ENCODE data around the gene SNAPC2. TPM values are rescaled to one million over a fixed set of nuclear protein-coding genes. Genes with fewer than 3 reads are reported as not detected.

SNAPC2 gene
- total RNA-seq, 2 experiments from 2014 or later: 9.9 to 10.9 TPM

DNA sequence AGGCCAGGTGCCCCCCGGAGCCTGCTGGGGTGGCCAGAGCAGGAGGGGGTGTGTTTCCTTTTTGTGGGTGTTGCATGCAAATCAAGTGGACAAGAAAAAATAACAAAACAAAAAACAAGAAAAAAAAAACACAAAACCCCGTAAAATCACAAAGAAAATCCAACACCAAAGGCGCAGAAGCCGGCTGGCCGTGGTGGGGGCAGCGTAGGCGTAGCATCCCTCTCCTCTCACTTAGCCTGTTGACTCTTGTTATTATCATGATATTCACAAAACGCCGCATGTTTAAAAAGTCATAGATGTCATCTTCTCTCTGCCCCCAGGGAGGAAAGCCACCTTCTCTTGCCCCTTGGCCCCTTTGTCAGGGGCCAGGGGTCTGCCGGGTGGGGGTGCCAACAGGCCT is 6.5 kb upstream of the SNAPC2 start:
- no peak for DNase-seq
- no peak overlapping the region for H3K4me3 Mint-ChIP-seq
- POLR2A ChIA-PET: interaction anchor here (1.0 kb wide), 1 partner anchor 10 kb away, joined by 3 read pairs; the partner anchor contains the start of gene MAP2K7

DNA sequence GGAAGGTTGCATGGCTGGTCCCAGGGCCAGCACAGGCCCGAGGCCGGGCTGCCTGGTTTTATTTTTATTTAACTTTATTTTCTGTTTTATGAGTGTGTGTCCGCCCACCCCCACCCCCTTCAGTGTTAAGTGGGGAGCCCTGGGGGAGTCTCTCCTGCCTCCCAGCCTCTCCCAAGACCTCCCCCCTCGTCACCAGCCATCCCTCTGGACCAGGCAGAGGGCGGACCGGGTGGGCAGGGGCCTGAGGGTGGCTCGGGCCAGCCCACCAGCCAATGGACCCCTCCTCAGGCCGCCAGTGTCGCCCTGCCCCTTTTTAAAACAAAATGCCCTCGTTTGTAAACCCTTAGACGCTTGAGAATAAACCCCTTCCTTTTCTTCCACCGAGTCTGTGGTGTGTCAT is 6.0 kb upstream of the SNAPC2 start:
- ChIA-PET CTCF (no interaction called here), POLR2A (interaction anchor here (7.7 kb wide), 1 partner anchor 10 kb away, joined by 116 read pairs; the partner anchor contains the start of gene MAP2K7)
- DNase-seq (peak in 1 of 14 experiments; percentile 36), ATAC-seq (ENCODE audit: poor library complexity) (no peak)
- Histone ChIP-seq H3K27me3 (ENCODE audit: control insufficient read depth in 1 of 2, insufficient read depth in 2 of 2, low read length in 2 of 2) (peaks cover 28 to 35% of the 10 kb centered on the region in 2 experiments), H3K36me3 (ENCODE audit: insufficient read depth, low read length) (peaks cover 35% of the 10 kb centered on the region), H3K9me3 (ENCODE audit: control insufficient read depth in 1 of 2, insufficient read depth in 1 of 2, low read length in 2 of 2) (peaks cover 0 to 9% of the 10 kb centered on the region in 2 experiments), H3K4me3 (ENCODE audit: low read length) (no peak overlapping the region), H3K4me1 (ENCODE audit: insufficient read depth, low read length) (peaks cover 36% of the 10 kb centered on the region), H3K27ac (ENCODE audit: low read depth in 1 of 2, low read length in 2 of 2) (no peak overlapping the region)
- intact Hi-C loops (cut with DNase I, micrococcal nuclease): no loop called here
- TF ChIP-seq, protein P1, sequence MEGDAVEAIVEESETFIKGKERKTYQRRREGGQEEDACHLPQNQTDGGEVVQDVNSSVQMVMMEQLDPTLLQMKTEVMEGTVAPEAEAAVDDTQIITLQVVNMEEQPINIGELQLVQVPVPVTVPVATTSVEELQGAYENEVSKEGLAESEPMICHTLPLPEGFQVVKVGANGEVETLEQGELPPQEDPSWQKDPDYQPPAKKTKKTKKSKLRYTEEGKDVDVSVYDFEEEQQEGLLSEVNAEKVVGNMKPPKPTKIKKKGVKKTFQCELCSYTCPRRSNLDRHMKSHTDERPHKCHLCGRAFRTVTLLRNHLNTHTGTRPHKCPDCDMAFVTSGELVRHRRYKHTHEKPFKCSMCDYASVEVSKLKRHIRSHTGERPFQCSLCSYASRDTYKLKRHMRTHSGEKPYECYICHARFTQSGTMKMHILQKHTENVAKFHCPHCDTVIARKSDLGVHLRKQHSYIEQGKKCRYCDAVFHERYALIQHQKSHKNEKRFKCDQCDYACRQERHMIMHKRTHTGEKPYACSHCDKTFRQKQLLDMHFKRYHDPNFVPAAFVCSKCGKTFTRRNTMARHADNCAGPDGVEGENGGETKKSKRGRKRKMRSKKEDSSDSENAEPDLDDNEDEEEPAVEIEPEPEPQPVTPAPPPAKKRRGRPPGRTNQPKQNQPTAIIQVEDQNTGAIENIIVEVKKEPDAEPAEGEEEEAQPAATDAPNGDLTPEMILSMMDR (IDR thresholded peaks at IDR 0.05): no peak
- H3K27ac Mint-ChIP-seq: no peak overlapping the region
- peaks cover 16% of the 10 kb centered on the region for H3K4me1 Mint-ChIP-seq (ENCODE audit: low read depth)
- no peaks in the 10 kb centered on the region for H3K9me3 Mint-ChIP-seq
- peaks cover 28% of the 10 kb centered on the region for H3K36me3 Mint-ChIP-seq (ENCODE audit: low read depth)
- no peak overlapping the region for H3K4me3 Mint-ChIP-seq
- H3K27me3 Mint-ChIP-seq: peaks cover 30% of the 10 kb centered on the region

More for the DNA sequence above, 6.5 kb upstream of the SNAPC2 start:
- intact Hi-C loops (cut with DNase I, micrococcal nuclease): no loop called here
- TF ChIP-seq, protein P1 (IDR thresholded peaks at IDR 0.05): no peak
- no peak for ATAC-seq (ENCODE audit: poor library complexity)
- peaks cover 16% of the 10 kb centered on the region for H3K4me1 Mint-ChIP-seq (ENCODE audit: low read depth)
- CTCF ChIA-PET: no interaction called here
- Histone ChIP-seq H3K4me1 (ENCODE audit: insufficient read depth, low read length) (peaks cover 34% of the 10 kb centered on the region), H3K4me3 (ENCODE audit: low read length) (no peak overlapping the region), H3K27ac (ENCODE audit: low read depth in 1 of 2, low read length in 2 of 2) (no peak overlapping the region), H3K27me3 (ENCODE audit: control insufficient read depth in 1 of 2, insufficient read depth in 2 of 2, low read length in 2 of 2) (peaks cover 24 to 31% of the 10 kb centered on the region in 2 experiments), H3K9me3 (ENCODE audit: control insufficient read depth in 1 of 2, insufficient read depth in 1 of 2, low read length in 2 of 2) (peaks cover 0 to 7% of the 10 kb centered on the region in 2 experiments), H3K36me3 (ENCODE audit: insufficient read depth, low read length) (peaks cover 38% of the 10 kb centered on the region)
- H3K36me3 Mint-ChIP-seq (ENCODE audit: low read depth): peaks cover 29% of the 10 kb centered on the region
- no peaks in the 10 kb centered on the region for H3K9me3 Mint-ChIP-seq
- H3K27me3 Mint-ChIP-seq: peaks cover 30% of the 10 kb centered on the region
- H3K27ac Mint-ChIP-seq: no peak overlapping the region

DNA sequence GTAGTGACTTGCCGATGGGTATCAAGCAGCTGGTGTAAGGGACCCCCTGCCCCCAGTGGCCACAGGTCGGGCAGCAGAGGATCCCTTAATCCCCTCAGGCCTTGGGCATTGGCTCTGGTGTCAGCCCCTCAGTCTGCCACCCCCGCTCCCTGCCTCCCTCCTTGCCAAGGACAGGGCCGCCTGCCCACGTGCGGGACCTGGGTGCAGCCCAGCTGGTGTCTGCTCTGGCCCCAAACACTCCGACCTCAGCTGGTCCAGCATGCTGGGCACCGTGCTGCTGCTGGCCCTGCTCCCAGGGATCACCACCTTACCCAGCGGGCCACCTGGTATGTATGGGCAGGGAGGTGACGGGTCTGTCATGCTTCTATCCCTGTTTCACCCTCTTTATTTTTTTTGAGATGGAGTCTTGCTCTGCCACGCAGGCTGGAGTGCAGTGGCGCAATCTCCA is 5.5 kb upstream of the SNAPC2 start, which contains the start of gene TGFBR3L:
Gene TGFBR3L, plus strand, starts transcription at position 233 of the 448 bp plus-strand sequence.
- TF ChIP-seq, protein P1 (IDR thresholded peaks at IDR 0.05): no peak
- peaks cover 28% of the 10 kb centered on the region for H3K36me3 Mint-ChIP-seq (ENCODE audit: low read depth)
- H3K27ac Mint-ChIP-seq: peak within 1 kb of the TSS; percentile 46
- ChIA-PET POLR2A (interaction anchor here (1.5 to 7.7 kb wide), 2 partner anchors 11 to 29 kb away, joined by 4 to 116 read pairs; partner anchors contain the start of genes MAP2K7 and TIMM44), CTCF (no interaction called here)
- no peak within 1 kb of the TSS for H3K4me3 ChIP-seq (ENCODE audit: low read length)
- DNase-seq (peak in 1 of 14 experiments; percentile 34), ATAC-seq (ENCODE audit: poor library complexity) (no peak)
- peaks cover 33 to 35% of the 10 kb centered on the region in 2 experiments for H3K27me3 ChIP-seq (ENCODE audit: control insufficient read depth in 1 of 2, insufficient read depth in 2 of 2, low read length in 2 of 2)
- peaks cover 39% of the 10 kb centered on the region for H3K4me1 ChIP-seq (ENCODE audit: insufficient read depth, low read length)
- H3K27me3 Mint-ChIP-seq: peaks cover 33% of the 10 kb centered on the region
- H3K36me3 ChIP-seq (ENCODE audit: insufficient read depth, low read length): peaks cover 31% of the 10 kb centered on the region
- H3K9me3 Mint-ChIP-seq: no peaks in the 10 kb centered on the region
- peaks cover 0 to 9% of the 10 kb centered on the region in 2 experiments for H3K9me3 ChIP-seq (ENCODE audit: control insufficient read depth in 1 of 2, insufficient read depth in 1 of 2, low read length in 2 of 2)
- H3K4me3 Mint-ChIP-seq: peak within 1 kb of the TSS; percentile 48
- no peak within 1 kb of the TSS for H3K27ac ChIP-seq (ENCODE audit: low read depth in 1 of 2, low read length in 2 of 2)
- H3K4me1 Mint-ChIP-seq (ENCODE audit: low read depth): peaks cover 18% of the 10 kb centered on the region
- intact Hi-C loops (cut with DNase I, micrococcal nuclease): no loop called here
